GM06990 (cell line): Measurements from ENCODE around the gene VWF.

ENCODE experiments used
- DNase-seq: peaks from one replicate; pipeline ENCODE4 v3.0.0-alpha.2; 2011; ENCODE audit not compliant: insufficient read length; ENCODE audit errors: extremely low read depth
- H3K27me3 ChIP-seq: replicated peaks from 2 replicates; pipeline ENCODE4 v1.6.0; 2011; ENCODE audit warnings: low read length; ENCODE audit not compliant: control insufficient read depth, insufficient read depth
- H3K36me3 ChIP-seq: 2 replicates; pipeline ENCODE4 v1.5.1; 2011; ENCODE audit warnings: low read length; ENCODE audit not compliant: control insufficient read depth, insufficient read depth
- H3K4me3 ChIP-seq: replicated peaks from 2 replicates; pipeline ENCODE4 v1.5.1; 2011; ENCODE audit warnings: low read depth, mild to moderate bottlenecking, control low read depth, low read length
- TF ChIP-seq, protein P1 (sequence below): IDR thresholded peaks from 2 replicates; pipeline ENCODE4 v1.5.1; 2011; ENCODE audit warnings: low read length, control low read depth, mild to moderate bottlenecking, inconsistent platforms; ENCODE audit not compliant: insufficient read depth, poor library complexity, severe bottlenecking

VWF gene

DNA sequence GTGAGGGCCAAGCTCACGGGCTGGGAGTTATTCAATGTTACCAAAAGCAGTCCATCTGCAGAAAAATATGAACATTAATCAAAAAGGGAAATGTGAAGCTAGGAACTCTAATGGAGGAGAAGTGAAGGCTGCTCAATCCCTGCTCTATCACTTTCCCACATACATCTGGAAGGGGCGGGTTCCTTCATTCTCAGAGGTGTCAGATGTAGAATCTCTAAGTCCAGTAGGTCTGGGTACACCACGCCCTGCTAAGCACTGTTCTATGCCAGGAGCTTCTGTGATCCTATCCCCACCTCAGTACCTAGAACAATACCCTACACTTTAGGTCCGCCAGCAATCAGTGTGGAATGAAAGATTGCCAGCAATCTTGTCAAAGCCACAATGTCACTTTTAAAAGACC, 142.4 kb downstream of the VWF start:
- Histone ChIP-seq H3K27me3 (no peaks in the 10 kb centered on the region; the same call in 1 of the 2 replicates), H3K4me3 (no peak overlapping the region), H3K36me3 (no peaks in the 10 kb centered on the region)
- no peak for DNase-seq
- TF ChIP-seq, protein P1, sequence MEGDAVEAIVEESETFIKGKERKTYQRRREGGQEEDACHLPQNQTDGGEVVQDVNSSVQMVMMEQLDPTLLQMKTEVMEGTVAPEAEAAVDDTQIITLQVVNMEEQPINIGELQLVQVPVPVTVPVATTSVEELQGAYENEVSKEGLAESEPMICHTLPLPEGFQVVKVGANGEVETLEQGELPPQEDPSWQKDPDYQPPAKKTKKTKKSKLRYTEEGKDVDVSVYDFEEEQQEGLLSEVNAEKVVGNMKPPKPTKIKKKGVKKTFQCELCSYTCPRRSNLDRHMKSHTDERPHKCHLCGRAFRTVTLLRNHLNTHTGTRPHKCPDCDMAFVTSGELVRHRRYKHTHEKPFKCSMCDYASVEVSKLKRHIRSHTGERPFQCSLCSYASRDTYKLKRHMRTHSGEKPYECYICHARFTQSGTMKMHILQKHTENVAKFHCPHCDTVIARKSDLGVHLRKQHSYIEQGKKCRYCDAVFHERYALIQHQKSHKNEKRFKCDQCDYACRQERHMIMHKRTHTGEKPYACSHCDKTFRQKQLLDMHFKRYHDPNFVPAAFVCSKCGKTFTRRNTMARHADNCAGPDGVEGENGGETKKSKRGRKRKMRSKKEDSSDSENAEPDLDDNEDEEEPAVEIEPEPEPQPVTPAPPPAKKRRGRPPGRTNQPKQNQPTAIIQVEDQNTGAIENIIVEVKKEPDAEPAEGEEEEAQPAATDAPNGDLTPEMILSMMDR, result no peak

DNA sequence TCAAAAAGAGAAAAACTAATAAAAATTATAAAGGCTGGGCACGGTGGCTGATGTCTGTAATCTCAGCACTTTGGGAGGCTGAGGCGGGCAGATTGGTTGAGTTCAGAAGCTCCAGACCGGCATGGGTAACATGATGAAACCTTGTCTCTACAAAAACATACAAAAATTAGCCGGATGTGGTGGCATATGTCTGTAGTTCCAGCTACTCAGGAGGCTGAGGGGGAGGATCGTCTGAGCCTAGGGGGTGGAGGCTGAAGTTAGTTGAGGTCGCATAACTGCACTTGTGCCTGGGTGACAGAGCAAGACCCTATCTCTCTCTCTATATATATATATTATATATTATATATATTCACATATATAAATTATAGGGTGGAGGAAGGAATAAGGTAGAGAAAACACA, 146.9 kb downstream of the VWF start:
- DNase-seq, result no peak
- no peaks in the 10 kb centered on the region for H3K27me3 ChIP-seq
- TF ChIP-seq, protein P1, result no peak
- H3K36me3 ChIP-seq, result no peaks in the 10 kb centered on the region
- H3K4me3 ChIP-seq, result no peak overlapping the region

- H3K4me3 ChIP-seq, result no peak overlapping the region
- TF ChIP-seq, protein P1, result no peak
- no peaks in the 10 kb centered on the region for H3K27me3 ChIP-seq
- DNase-seq, result no peak
- H3K36me3 ChIP-seq, result no peaks in the 10 kb centered on the region
These were observed 147.8 kb downstream of the VWF start for GRCh38 chr12:5976711-5977110.

GRCh38 chr12:5976196-5976595, 148.3 kb downstream of the VWF start:
- TF ChIP-seq, protein P1, result no peak
- Histone ChIP-seq H3K27me3 (no peaks in the 10 kb centered on the region; the same call in 1 of the 2 replicates), H3K36me3 (no peaks in the 10 kb centered on the region), H3K4me3 (no peak overlapping the region)
- no peak for DNase-seq

DNA sequence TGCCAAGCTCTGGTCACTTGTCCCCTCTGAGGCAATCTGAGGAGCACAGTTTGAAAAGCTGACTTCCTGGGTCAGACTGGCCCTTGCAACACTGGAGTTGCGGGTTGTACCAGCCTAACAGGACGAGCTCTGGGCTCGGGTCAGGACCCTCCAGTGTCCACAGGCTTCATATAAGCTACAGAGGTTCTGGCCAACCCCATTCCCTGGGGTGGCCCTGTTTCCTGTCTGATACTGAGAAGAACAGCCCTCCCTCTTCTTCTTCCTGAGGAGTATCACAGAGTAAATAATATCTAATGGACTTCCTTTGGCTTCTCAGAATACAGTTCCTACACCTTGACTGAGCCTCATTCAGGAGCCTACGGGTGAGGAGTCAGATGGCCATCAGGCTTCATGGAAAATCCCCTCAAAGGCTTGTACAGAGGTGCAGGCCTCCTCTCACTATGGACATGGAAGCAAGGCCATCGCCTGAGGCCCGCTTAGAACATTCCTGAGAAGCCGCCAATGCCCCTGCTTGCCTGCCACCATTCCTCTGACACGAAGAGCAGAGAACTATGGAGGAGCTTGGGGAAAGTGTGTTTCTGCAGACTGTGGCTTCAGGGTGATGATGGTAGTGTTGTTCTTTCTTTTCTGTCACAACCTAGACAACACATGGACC, 150.9 kb downstream of the VWF start:
- Histone ChIP-seq H3K36me3 (no peaks in the 10 kb centered on the region), H3K27me3 (peaks cover 2% of the 10 kb centered on the region; the same call in 1 of the 2 replicates), H3K4me3 (no peak overlapping the region)
- DNase-seq, result no peak
- TF ChIP-seq, protein P1, result no peak

- Histone ChIP-seq H3K27me3 (peaks cover 2% of the 10 kb centered on the region; the same call in 1 of the 2 replicates), H3K4me3 (no peak overlapping the region), H3K36me3 (no peaks in the 10 kb centered on the region)
- TF ChIP-seq, protein P1, result no peak
- no peak for DNase-seq
These were observed 152.1 kb downstream of the VWF start for GRCh38 chr12:5972387-5972786.
